Prostate gland (tissue), 2 donors: ENCODE data around the gene CEACAM18.

Source experiments
- POLR2A ChIP-seq: fragments of 450-650 bp; IDR thresholded peaks from one replicate; pipeline ENCODE4 v1.6.1; 2016; ENCODE audit warnings: antibody characterized with exemption, mild to moderate bottlenecking
- POLR2AphosphoS5 ChIP-seq: sonication (generic); formaldehyde crosslinking; IDR thresholded peaks from one replicate; pipeline ENCODE4 v1.6.1; 2017; ENCODE audit warnings: antibody characterized with exemption
- TF ChIP-seq, protein P1 (sequence below), 4 experiments: fragments of 200-600 bp in 2 of 4; fragments of 450-650 bp in 2 of 4; sonication (generic) in 2 of 4; IDR thresholded peaks; 1 replicate in 3 of 4; 2 replicates in 1 of 4; pipeline ENCODE4 v1.5.1; 2016 to 2019; ENCODE audit warnings: antibody characterized with exemption in 4 of 4, mild to moderate bottlenecking in 2 of 4, moderate library complexity in 2 of 4

DNA sequence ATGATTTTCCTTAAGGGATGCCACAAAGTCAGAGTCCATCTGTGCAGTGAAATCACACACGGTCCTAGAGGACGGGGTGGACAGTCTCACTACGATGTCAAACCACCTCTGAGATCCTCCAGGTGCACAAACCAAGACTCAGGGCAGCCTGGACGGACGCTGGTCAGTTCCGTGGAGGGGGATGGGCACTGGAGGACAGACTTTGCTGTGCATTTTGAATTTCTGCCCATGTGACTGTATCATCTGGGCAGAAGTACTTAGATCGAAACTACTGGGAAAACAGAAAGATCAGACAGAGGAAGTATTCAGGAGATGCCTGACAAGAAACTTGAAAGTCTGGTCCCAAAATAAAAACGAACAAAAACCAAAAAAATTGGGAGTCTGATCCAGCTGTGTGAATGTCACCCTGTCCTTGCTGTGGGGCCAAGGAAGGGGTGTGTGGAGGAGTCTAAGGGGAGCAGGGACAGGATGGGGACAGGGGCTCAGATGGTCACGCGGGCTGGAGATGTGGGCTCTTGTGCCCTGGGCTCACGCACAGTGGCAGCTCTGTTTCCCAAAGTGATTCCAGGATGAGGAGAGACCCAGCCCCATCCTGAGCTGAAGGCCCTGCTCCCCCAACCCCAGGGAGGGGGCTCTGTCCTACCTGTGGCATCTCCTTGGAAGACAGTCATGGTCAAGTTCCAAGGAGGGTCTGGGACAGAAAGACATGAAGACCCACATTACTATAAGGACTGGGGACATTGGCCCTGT is 21.6 kb upstream of the CEACAM18 start:
- TF ChIP-seq, protein P1, sequence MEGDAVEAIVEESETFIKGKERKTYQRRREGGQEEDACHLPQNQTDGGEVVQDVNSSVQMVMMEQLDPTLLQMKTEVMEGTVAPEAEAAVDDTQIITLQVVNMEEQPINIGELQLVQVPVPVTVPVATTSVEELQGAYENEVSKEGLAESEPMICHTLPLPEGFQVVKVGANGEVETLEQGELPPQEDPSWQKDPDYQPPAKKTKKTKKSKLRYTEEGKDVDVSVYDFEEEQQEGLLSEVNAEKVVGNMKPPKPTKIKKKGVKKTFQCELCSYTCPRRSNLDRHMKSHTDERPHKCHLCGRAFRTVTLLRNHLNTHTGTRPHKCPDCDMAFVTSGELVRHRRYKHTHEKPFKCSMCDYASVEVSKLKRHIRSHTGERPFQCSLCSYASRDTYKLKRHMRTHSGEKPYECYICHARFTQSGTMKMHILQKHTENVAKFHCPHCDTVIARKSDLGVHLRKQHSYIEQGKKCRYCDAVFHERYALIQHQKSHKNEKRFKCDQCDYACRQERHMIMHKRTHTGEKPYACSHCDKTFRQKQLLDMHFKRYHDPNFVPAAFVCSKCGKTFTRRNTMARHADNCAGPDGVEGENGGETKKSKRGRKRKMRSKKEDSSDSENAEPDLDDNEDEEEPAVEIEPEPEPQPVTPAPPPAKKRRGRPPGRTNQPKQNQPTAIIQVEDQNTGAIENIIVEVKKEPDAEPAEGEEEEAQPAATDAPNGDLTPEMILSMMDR (IDR thresholded peaks at IDR 0.05) = no peak
- TF ChIP-seq POLR2A (no peak), POLR2AphosphoS5 (no peak)
